Activated naive CD4-positive, alpha-beta T cell treated with anti-CD3 and anti-CD28 coated beads, Interleukin-2, amount 50 U/mL, for 16 hours (primary cell): ENCODE results near the gene SLC37A1.
"Not testable (repeated sequence)": the region's sequence is repeated elsewhere in the genome, so short reads cannot be mapped to it uniquely, and the experiment has no call there.

Source experiments
- DNase-seq: peaks from one replicate; pipeline ENCODE4 v3.0.0-alpha.2; 2020

SLC37A1 gene

DNA sequence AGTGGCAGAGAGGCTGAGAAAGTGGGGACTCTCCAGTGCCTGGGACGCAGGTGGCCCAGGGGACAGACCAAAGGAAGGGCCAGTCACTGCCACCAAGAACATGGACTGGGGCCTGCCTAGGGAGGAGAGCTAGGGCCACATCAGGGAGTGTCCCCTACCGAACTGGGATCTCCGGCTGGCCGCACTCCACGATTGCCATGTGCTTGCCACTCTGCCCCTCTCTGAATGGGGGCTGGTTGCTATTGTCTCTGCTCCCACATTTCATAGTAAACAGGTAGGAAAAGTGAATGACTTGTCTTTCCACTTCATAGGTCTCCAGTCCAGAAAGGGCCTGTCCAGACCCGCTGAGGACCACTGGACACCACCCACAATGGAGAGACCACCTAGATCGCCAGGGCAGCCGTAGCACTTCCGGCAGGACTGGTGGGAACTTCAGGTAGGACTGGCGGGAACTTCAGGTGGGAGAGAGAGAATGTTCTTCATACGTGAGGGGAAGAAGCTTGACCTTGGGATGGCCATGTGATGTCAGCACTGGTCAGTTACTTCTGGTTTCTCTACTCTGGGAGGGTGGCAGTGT is 84.6 kb downstream of the SLC37A1 start:
- no peak for DNase-seq

GRCh38 chr21:42599486-42599885 is 85.8 kb downstream of the SLC37A1 start:
- DNase-seq: no peak

GRCh38 chr21:42599962-42600361 is 86.3 kb downstream of the SLC37A1 start:
- no peak for DNase-seq

DNA sequence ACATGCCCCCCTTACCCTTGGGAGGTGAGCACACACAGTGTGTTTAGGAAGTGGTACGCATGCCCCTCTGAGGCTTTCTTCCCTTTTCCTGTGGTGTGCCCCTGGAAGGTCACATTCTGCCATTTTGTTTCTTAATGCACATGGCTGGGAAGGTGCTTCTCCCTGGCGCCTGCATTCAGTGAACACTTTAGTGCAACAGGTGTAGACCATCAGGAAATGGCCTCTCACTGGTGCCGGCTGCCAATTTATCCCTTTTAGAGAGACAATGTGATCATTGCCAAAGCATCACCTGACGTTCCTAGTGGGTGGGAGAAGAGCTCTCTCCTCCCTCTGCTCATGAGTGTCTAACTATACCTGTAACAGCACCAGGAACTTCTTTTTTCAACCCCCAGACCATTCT is 88.0 kb downstream of the SLC37A1 start:
- no peak for DNase-seq

DNA sequence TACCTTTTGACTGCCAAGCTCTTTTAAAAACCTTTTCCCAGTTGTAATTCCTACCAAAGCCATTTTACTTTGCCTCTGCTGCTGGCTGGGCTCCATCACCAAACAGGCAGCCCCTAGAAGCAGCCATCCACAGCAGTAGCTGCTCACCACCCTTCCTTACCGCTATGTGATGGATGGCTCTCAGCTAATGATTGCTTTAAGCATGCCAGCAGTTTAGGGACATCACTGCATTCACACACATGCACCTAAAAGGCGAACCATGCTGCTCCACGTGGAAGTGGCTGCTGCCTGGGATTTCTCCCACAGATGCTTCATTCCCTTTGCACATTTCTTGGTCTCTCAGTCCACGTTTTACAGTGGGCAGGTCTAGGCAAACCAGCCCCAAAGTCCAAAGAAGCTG is 93.5 kb downstream of the SLC37A1 start:
- no peak for DNase-seq

DNA sequence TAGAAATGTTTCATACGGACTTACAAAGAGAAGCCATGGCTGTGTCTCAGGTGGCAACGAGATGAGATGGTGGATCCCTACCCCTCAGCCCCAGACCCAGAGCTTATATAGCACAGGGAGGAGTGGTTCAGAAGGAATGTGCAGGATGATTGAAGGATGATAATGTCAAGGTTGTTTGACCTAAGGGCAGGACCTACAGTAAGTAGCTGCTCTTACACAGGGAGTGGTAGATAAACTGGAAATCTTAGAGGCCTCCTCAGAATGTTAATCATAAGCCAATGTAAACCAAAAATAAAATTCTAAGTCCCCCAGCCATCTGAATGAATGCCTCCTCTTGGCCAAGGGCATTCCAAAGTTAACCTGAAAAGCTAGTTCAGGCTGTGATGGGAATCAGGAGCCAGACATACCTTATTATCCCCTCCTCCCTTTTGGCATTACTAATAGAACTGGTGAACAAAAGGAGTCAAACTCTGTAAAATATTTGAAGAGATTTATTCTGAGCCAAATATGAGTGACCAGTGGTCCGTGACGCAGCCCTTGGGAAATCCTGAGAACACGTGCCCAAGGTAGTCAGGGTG is 94.0 kb downstream of the SLC37A1 start:
- no peak for DNase-seq

DNA sequence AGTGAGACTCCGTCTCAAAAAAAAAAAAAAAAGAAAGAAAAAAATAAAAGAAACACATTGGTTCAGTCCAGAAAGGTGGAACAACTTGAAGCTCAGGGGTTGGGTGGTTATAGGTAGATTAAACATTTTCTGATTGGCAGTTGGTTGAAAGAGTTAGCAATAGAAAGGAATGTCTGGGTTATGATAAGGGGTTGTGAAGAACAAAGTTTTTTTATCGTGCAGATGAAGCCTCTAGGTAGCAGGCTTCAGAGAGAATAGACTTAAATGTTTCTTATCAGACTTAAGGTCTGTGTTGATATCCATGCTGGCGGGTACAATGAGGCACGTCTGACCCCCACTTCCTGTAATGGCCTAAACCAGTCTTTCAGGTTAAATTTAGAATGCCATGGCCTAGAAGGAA is 94.8 kb downstream of the SLC37A1 start:
- no peak for DNase-seq

- DNase-seq: peak; percentile 33
These were observed 96.2 kb downstream of the SLC37A1 start for GRCh38 chr21:42609811-42610210.

GRCh38 chr21:42611852-42612251 is 98.2 kb downstream of the SLC37A1 start:
- DNase-seq: no peak

DNA sequence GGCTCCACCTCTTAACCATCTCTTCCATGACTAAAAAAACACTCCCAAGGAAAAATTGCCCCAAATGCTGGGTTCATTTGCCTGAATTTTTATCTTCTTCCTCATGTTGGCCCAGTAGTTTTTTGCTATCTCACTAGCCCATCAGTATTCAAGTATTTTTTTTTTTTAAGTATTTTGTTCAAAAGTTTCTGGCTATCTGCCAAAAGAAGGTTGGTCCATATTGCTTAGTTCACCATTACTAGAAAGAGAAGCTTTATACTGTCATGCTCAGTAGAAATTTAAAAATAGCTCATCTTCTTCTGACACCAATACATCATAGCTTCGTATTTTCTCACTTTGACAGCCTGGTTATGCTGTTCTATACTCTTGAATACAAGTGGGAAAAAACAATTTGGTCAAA is 98.7 kb downstream of the SLC37A1 start:
- DNase-seq: no peak

DNA sequence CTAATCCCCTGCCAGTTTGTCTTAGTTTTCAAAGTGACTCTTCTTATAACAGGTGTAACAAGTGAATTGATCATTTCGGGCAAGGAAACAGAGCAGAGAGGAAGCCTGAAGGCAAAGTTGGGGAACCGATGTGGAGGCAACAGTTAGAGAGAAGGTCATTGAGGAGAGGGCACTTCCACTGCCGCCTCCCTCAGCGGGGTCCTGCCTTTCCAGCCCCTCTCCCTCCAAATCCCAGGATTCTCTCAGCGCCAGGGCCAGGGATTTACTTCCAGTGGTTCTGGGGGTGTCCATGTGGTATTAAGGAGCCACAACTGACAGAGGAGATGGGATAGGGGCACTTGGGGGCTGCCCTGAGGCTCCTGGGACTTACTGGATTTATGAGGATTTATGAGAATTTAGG is 100.1 kb downstream of the SLC37A1 start:
- DNase-seq: no peak

GRCh38 chr21:42614396-42614795 is 100.7 kb downstream of the SLC37A1 start:
- no peak for DNase-seq

DNA sequence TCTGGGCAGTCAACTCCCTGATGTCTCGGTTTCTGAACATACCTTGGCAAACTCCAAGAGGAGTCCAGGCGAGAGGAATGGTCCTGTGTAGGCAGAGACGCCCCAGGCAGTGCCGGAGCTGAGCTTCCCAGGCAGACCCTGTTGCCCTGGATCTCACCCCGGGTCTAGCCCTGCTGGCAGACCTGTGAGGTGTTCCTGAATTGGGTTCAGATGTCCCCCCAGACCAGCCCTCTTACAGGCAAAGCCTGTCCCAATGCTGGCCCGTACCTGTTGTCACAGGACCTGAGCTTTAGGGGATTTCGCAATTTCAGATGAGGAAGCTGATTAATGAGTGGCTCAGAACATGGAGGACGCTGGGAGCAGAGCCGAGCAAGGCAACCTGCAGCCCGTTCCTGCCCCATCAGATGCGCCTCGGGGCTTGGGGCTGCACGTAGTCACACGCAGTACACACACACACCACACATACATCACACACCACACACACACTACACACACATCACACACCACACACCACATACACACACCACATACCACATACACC is 101.2 kb downstream of the SLC37A1 start:
- DNase-seq: peak; percentile 56

GRCh38 chr21:42615377-42615776 is 101.7 kb downstream of the SLC37A1 start:
- not testable (repeated sequence) for DNase-seq

- DNase-seq: no peak
These were observed 102.3 kb downstream of the SLC37A1 start for GRCh38 chr21:42615924-42616323.

DNA sequence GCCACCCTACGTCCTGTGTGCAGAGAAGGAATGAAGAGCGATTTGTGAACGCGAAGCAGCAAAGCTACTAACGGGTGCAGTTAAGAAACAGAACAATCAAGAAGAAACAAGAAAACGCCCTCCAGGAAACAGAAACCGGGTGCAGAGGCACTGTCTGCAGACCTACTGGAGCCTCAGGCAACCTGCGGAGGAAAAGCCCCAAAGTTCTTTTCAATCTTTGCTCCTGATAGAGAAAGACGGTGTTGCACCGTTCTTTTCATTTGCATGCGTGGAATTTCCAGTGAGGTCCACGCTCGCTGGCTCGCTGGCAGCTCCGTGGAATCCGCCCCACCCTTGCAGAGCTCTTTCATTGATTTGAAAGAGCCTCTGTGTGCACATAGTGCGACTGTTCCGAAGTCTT is 102.8 kb downstream of the SLC37A1 start:
- DNase-seq: no peak

GRCh38 chr21:42616941-42617340 is 103.3 kb downstream of the SLC37A1 start:
- no peak for DNase-seq

GRCh38 chr21:42617486-42617885 is 103.8 kb downstream of the SLC37A1 start:
- no peak for DNase-seq

- no peak for DNase-seq
These were observed 105.1 kb downstream of the SLC37A1 start for GRCh38 chr21:42618707-42619102.

- DNase-seq: no peak
These were observed 105.5 kb downstream of the SLC37A1 start for GRCh38 chr21:42619166-42619565.

GRCh38 chr21:42619841-42620240 is 106.2 kb downstream of the SLC37A1 start:
- DNase-seq: no peak

- no peak for DNase-seq
These were observed 107.6 kb downstream of the SLC37A1 start for GRCh38 chr21:42621166-42621818.

- no peak for DNase-seq
These were observed 108.1 kb downstream of the SLC37A1 start for GRCh38 chr21:42621819-42622177.

DNA sequence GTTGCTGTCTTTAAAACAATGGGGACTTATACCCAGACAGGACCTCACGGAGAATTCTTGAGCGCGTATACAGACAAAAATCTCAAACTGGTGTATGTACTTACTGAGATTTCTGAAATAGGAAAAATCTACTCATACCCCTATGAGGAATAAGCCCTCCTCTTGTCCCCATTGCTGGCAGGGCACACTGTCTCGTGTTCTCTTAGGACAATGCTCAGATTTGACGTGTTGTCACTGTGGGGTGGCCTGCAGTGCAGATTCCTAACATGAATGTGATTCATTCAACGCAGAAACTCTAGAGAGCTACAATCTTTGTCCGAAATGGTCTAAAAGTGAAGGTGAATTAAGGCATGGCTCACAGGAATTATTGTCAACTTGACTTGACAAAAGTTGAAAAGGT is 108.6 kb downstream of the SLC37A1 start:
- DNase-seq: no peak

- no peak for DNase-seq
These were observed 110.0 kb downstream of the SLC37A1 start for GRCh38 chr21:42623694-42624093.
